Sigmoid colon (tissue), 4 donors: ENCODE measurements around the gene GNAS-AS1.

ENCODE experiments used
- EP300 ChIP-seq, 4 donors: sonication (generic); formaldehyde crosslinking; IDR thresholded peaks; one replicate each; pipeline ENCODE4 v1.6.1; 2017; ENCODE audit warnings: antibody characterized with exemption in 4 of 4
- POLR2A ChIP-seq, 2 donors: fragments of 450-650 bp; IDR thresholded peaks; one replicate each; pipeline ENCODE4 v1.6.1; 2016; ENCODE audit warnings: antibody characterized with exemption in 2 of 2, mild to moderate bottlenecking in 2 of 2, moderate library complexity in 2 of 2
- POLR2AphosphoS5 ChIP-seq, 4 donors: sonication (generic); formaldehyde crosslinking; IDR thresholded peaks; one replicate each; pipeline ENCODE4 v1.6.1; 2017; ENCODE audit warnings: antibody characterized with exemption in 4 of 4
- TF ChIP-seq, protein P1 (sequence below), 4 experiments: fragments of 450-650 bp in 3 of 4; fragments of 200-600 bp in 1 of 4; IDR thresholded peaks; one replicate each; pipeline ENCODE4 v1.5.1; 2016 to 2019; ENCODE audit warnings: antibody characterized with exemption in 4 of 4, mild to moderate bottlenecking in 3 of 4, moderate library complexity in 2 of 4

DNA sequence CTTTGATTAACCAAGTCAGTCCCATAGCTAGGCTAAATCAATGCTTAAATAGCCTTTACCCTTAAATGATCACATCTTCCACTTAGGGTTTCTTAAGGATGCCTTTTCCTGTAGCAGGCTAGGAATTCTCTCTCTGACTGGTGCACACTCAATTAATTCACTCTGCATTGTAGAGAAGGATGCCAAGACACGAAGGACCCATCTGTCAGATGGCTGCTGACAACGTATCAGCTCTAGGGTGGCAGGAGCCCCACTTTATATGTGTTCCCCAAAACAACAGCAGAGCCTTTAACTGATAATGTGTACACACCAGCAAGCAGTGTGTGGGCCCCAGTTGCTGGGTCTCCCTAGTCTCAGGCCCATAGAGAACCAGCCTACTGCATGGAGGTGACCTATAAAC is 15.1 kb upstream of the GNAS-AS1 start:
- no peak for TF ChIP-seq POLR2A (IDR thresholded peaks at IDR 0.05)
- no peak for TF ChIP-seq POLR2AphosphoS5 (IDR thresholded peaks at IDR 0.05)
- TF ChIP-seq, protein P1, sequence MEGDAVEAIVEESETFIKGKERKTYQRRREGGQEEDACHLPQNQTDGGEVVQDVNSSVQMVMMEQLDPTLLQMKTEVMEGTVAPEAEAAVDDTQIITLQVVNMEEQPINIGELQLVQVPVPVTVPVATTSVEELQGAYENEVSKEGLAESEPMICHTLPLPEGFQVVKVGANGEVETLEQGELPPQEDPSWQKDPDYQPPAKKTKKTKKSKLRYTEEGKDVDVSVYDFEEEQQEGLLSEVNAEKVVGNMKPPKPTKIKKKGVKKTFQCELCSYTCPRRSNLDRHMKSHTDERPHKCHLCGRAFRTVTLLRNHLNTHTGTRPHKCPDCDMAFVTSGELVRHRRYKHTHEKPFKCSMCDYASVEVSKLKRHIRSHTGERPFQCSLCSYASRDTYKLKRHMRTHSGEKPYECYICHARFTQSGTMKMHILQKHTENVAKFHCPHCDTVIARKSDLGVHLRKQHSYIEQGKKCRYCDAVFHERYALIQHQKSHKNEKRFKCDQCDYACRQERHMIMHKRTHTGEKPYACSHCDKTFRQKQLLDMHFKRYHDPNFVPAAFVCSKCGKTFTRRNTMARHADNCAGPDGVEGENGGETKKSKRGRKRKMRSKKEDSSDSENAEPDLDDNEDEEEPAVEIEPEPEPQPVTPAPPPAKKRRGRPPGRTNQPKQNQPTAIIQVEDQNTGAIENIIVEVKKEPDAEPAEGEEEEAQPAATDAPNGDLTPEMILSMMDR (IDR thresholded peaks at IDR 0.05), result no peak
- no peak for TF ChIP-seq EP300 (IDR thresholded peaks at IDR 0.05)
